Activated naive CD4-positive, alpha-beta T cell treated with anti-CD3 and anti-CD28 coated beads for 36 hours (primary cell): ENCODE measurements around the gene WDR45. TPM values are rescaled to one million over a fixed set of nuclear protein-coding genes. Genes with fewer than 3 reads are reported as not detected.

ENCODE experiments used
- CTCF ChIA-PET: fragments of 350-600 bp; sonication (Branson Sonifier 250); formaldehyde crosslinking; loops from one replicate; lab custom pipeline; 2021; ENCODE audit warnings: antibody characterized with exemption; lab: Charles Lee
- DNase-seq: peaks from one replicate; pipeline ENCODE4 v3.0.0-alpha.2; 2020
- H3K27ac Mint-ChIP-seq: one replicate; pipeline ENCODE4 v1.8.0; 2021; ENCODE audit warnings: mild to moderate bottlenecking, mixed read lengths
- H3K27me3 Mint-ChIP-seq: one replicate; pipeline ENCODE4 v1.8.0; 2021; ENCODE audit warnings: low read depth, mixed read lengths
- H3K36me3 Mint-ChIP-seq: one replicate; pipeline ENCODE4 v1.8.0; 2021; ENCODE audit warnings: low read depth, mixed read lengths
- H3K4me1 Mint-ChIP-seq: one replicate; pipeline ENCODE4 v1.8.0; 2021; ENCODE audit warnings: low read depth, mixed read lengths
- H3K4me3 Mint-ChIP-seq: one replicate; pipeline ENCODE4 v1.8.0; 2021; ENCODE audit warnings: mild to moderate bottlenecking, moderate library complexity, mixed read lengths
- H3K9me3 Mint-ChIP-seq: one replicate; pipeline ENCODE4 v1.8.0; 2021; ENCODE audit warnings: mixed read lengths
- intact Hi-C: fragments of 100-400 bp; cut with micrococcal nuclease; formaldehyde crosslinking; loops from one replicate; pipeline ENCODE4 v1.15.1; 2023
- total RNA-seq, 2 experiments: library from RNA; stranded (reverse); gene quantifications; one replicate each; pipeline ENCODE4 v1.2.3, GENCODE V29; 2021

The WDR45 gene
- total RNA-seq, 2 experiments from 2014 or later = 17.9 to 22.5 TPM

DNA sequence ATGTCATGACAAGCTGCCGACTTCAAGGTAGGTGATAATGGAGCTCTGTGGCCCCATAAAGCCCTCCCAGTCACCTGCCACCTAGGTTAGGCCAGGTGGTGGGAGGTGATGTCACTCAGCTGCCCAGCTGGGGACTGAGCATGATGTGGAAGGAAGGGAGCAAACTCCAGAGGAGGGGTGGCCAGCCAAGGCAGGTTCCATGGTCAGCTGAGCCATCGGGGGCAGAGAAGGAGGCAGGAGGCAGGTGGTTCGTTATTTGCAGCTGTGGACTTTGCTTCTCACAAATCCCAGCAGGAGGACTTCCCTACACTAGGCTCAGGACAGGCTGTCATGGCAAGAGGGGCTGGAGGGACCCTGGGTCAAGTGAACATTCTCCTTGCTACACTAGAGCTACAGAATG lies 18.8 kb downstream of the WDR45 start:
- CTCF ChIA-PET = no interaction called here
- Mint-ChIP-seq H3K4me1 (peaks cover 4% of the 10 kb centered on the region), H3K27me3 (no peaks in the 10 kb centered on the region), H3K36me3 (no peaks in the 10 kb centered on the region), H3K4me3 (no peak overlapping the region), H3K27ac (peak overlapping the region; percentile 59), H3K9me3 (no peaks in the 10 kb centered on the region)
- no peak for DNase-seq
- intact Hi-C loops = no loop called here

DNA sequence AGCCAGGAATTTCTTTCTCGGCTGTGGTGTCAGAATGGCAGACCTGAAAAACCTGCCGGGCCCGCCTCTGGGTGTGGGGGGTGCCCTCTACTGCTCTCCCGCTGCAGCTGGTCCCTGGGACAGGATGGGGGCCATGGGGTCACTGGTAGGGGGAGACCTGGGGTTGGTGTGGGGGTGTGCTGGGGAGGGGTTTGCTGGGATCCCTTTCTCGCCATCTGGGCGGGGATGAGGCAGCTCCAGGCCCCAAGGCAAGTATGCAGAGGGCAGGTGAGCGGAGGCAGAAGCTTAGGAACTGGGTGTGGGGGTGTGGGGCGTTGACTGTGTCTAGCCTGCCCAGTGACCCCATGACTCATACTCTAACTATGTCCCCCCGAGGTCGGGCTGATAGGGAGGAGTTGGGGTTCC lies 20.0 kb downstream of the WDR45 start:
- Mint-ChIP-seq H3K27me3 (no peaks in the 10 kb centered on the region), H3K36me3 (no peaks in the 10 kb centered on the region), H3K27ac (no peak overlapping the region), H3K4me1 (peaks cover 14% of the 10 kb centered on the region), H3K9me3 (no peaks in the 10 kb centered on the region), H3K4me3 (no peak overlapping the region)
- intact Hi-C loops = no loop called here
- CTCF ChIA-PET = no interaction called here
- DNase-seq = no peak

DNA sequence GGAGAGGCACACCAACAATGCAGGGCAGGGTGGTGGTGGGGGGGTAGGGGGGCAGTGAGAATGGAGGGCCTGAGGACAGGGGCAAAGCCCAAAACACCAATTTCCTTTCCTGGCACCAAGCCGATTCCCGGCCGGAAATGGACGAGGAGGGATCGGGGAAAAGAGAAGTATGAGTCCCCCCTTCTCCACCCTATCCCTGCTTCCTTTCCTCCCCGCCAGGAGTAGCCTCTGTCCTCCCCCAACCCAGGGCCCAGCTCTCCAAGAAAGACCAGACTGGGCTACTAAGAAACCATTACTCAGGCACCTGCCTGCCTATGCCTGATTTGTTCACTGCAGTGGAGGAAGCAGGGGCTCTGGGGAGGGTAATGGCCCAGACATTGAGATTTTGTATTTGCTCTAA lies 20.5 kb downstream of the WDR45 start:
- no peak for DNase-seq
- no peaks in the 10 kb centered on the region for H3K9me3 Mint-ChIP-seq
- no peaks in the 10 kb centered on the region for H3K27me3 Mint-ChIP-seq
- CTCF ChIA-PET = no interaction called here
- intact Hi-C loops = no loop called here
- peaks cover 19% of the 10 kb centered on the region for H3K4me1 Mint-ChIP-seq
- no peak overlapping the region for H3K4me3 Mint-ChIP-seq
- H3K36me3 Mint-ChIP-seq = no peaks in the 10 kb centered on the region
- no peak overlapping the region for H3K27ac Mint-ChIP-seq

DNA sequence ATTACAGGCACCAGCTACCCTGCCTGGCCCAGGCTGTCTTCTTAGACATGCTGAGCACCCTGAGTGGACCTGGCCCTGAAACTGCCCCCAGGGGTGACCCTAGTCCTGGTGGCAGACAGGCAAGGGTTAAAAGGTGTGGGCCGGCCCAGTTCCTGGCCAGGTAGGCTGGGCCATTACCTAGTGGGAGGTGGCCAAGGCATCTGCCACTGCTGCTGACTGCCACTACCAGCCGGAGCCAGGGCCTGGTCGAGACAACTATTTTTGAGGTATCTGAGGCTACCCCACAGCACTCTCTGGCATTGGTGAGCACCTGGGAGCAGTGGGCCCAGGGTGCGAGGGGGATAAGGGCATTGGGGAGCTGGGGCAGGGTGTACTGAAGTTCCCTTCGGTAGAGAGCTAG lies 20.9 kb downstream of the WDR45 start, which contains the start of gene CCDC120:
CCDC120 (plus strand) TSS at position 206 of the 400 bp plus-strand sequence. CDS start 3,043 bp downstream, outside the sequence.
- Mint-ChIP-seq H3K27ac (no peak within 1 kb of the TSS), H3K4me1 (peaks cover 23% of the 10 kb centered on the region), H3K27me3 (no peaks in the 10 kb centered on the region), H3K4me3 (no peak within 1 kb of the TSS), H3K9me3 (no peaks in the 10 kb centered on the region), H3K36me3 (no peaks in the 10 kb centered on the region)
- intact Hi-C loops = no loop called here
- DNase-seq = no peak
- CTCF ChIA-PET = no interaction called here

DNA sequence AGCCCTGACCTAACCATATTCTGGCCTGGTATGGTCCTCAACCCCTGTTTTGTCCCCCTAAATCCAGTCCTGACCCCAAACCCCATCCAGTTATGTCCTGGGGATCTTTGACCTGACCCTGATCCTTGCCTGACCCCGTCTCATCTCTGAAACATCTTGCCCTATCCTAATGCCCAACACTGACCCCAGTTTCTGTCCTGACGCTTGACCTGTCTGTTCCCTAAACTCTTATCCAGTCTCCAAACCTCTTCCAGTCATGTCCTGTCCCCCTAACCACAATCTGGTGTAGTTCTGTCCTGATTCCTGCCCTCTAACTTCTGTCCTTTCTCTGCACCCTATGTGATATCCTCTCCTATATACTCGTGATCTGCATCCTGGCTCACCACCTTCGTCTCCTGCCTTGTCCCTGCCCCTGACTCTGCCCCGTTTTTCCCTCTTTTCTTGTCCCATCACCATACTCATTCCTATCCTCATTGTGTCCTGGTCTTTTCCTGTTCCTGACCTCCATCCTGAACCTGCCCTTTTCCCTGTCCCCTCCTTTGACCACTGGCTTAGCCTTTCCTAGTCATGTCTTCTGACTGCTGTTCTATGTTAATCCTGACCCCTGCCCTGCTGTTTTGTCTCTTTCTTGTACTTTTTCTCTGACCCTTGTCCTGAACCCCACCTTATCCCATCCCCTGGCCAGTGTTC lies 25.5 kb downstream of the WDR45 start:
- H3K4me3 Mint-ChIP-seq = peak overlapping the region; percentile 66
- H3K4me1 Mint-ChIP-seq = peaks cover 31% of the 10 kb centered on the region
- no peaks in the 10 kb centered on the region for H3K36me3 Mint-ChIP-seq
- intact Hi-C loops = loop anchor here (5.0 kb wide), 1 partner anchor 823 kb away; the partner anchor contains the start of gene USP27X
- CTCF ChIA-PET = no interaction called here
- peak overlapping the region; percentile 57 for H3K27ac Mint-ChIP-seq
- H3K9me3 Mint-ChIP-seq = no peaks in the 10 kb centered on the region
- DNase-seq = no peak
- no peaks in the 10 kb centered on the region for H3K27me3 Mint-ChIP-seq

DNA sequence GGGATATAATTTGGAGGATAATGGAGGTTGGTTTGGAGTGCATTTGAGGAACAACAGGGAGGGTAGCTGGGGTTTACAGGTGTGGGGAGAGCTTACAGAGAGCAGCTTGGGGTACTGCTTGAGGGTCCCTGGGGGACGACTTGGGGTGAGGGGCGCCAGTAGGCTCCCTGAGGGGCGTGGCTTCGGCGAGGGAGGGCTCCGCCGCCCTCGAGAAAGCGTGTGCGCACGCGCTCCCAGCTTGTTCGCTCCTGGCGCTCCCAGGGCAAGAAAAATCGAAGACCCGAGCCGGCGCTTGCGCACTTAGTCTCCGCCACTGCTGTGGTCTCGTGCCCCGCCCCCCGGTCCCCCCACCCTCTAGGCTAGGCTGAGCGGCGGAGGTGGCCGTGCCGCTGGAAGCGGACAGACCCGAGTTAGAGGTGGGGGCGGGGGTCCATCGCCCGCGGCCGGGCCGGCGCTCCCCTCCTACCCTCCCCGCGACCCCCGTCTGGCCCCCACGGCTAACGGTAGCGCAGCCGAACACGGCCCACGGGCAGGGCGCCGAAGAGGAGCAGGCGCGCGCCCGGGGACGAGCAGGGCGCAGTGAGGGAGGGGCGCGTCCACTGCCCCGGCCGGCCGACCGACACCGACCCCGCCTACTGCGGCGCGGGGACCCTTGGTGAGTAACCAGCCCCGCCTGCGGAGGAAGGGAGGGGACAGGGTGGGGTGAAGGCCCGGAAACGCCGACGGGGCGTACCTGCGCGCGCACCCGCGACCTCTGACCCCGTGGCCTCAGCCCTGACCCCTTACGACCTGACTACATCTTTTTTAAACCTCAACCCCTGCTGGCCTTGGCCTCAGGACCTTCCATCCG lies 26.2 kb downstream of the WDR45 start:
- Mint-ChIP-seq H3K36me3 (no peaks in the 10 kb centered on the region), H3K27me3 (no peaks in the 10 kb centered on the region), H3K4me3 (peak overlapping the region; percentile 72), H3K27ac (peak overlapping the region; percentile 68), H3K9me3 (no peaks in the 10 kb centered on the region), H3K4me1 (peaks cover 31% of the 10 kb centered on the region)
- intact Hi-C loops = loop anchor here (5.0 kb wide), 1 partner anchor 824 kb away; the partner anchor contains the start of gene USP27X
- peak; percentile 66 for DNase-seq
- CTCF ChIA-PET = no interaction called here

DNA sequence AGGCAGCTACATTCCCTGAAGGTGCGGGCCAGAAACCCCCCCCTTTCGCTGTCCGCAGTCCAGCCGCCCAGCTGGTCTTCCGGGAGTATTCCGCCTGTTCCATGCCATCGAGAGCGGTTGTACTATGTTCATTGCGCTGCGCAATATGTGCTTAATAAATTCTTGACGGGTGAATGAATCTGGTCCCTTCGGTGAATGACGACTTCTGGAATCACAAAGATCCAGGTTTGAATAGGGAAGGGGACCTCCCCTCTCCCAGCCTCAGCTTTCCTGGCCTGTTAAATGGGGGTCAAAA lies 35.8 kb downstream of the WDR45 start:
- CTCF ChIA-PET = interaction anchor here (0.6 to 1.5 kb wide), 6 partner anchors 13 to 152 kb away, joined by 3 to 6 read pairs (median 4); partner anchors contain the start of gene KCND1
- Mint-ChIP-seq H3K4me3 (peak overlapping the region; percentile 70), H3K4me1 (peaks cover 25% of the 10 kb centered on the region), H3K27me3 (no peaks in the 10 kb centered on the region), H3K36me3 (peaks cover 5% of the 10 kb centered on the region), H3K9me3 (no peaks in the 10 kb centered on the region), H3K27ac (peak overlapping the region; percentile 94)
- intact Hi-C loops = loop anchor here (1.0 to 10.0 kb wide), 17 partner anchors 30 to 413 kb away; partner anchors contain the start of genes GPKOW, GRIPAP1, PIM2 and PLP2
- no peak for DNase-seq

DNA sequence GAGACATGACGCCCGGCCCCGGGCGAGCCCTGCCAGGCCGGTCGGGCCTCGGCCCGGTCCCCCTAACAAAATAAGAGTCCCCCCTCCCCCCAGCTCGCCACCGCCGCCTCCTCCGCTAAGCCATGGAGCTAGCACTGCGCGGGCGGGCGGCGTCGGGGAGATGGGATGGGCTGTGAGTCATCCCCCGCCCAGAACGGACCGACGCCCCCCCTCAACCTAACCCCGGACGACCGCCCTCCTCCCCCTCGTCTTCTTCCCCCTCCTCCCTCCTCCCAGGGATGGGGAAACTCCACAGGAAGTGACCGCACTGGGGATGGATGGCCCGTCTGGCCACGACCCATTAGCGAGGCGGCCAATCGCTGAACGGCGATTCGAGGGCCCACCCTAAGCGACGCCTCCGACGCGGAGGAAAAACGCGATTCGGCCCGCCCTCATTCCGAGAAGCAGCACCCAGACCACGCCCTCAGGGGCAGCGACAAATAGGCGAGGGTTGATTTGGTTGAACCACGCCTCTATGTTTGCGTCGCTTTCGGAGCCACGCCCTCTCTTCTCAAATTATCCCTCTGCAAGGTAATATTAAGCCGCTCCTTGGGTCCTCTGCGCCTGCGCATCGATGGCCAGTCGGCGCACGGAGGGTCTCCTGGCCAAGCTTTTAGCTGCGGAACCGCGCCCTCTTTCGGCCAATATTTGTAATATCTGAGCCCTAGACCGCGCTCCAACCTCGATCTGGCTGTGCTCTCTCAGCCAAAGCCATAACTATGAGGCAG lies 36.3 kb downstream of the WDR45 start, which contains the start of gene TFE3:
TFE3 (minus strand) TSS at position 138 of the 767 bp plus-strand sequence; CDS start at position 7, 131 bp downstream.
- H3K4me1 Mint-ChIP-seq = peaks cover 28% of the 10 kb centered on the region
- peak within 1 kb of the TSS; percentile 94 for H3K27ac Mint-ChIP-seq
- intact Hi-C loops = loop anchor here (1.0 to 10.0 kb wide), 17 partner anchors 31 to 412 kb away; partner anchors contain the start of genes GPKOW, GRIPAP1, PIM2 and PLP2
- no peaks in the 10 kb centered on the region for H3K9me3 Mint-ChIP-seq
- CTCF ChIA-PET = interaction anchor here (0.6 to 1.5 kb wide), 5 partner anchors 13 to 152 kb away, joined by 3 to 6 read pairs (median 4); partner anchors contain the start of gene KCND1
- peaks cover 9% of the 10 kb centered on the region for H3K36me3 Mint-ChIP-seq
- peak; percentile 98 for DNase-seq
- H3K4me3 Mint-ChIP-seq = peak within 1 kb of the TSS; percentile 93
- no peaks in the 10 kb centered on the region for H3K27me3 Mint-ChIP-seq

DNA sequence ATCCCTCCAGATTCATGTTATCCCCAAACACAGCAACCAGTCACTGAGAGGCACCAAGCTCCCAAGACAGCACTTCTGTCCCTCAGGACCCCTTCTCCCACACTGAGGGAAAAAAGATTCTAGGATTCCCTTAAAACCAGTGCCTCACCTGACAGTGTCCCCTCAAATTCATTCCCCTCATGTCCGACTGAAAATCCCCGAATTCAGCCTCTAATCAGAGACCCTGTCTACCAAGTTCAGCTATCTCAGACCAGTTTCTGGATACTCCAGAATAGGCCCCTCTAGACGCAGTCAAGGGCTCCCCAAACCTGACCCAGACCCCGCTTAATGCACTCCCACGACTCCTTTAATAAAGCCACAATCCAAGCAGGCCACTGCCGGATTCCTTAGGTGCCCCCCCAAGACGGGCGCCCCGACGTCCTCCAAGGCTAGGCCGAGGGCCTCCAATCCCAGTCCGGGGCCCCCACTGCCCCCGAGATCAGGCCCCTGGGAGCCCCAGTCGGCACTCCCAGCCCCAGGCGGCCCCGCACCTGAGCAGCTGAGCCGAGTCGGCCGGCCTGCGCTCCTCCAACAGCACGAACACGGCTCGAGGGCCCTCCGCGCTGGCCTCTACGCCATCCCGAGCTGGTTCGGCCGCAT lies 37.0 kb downstream of the WDR45 start:
- CTCF ChIA-PET = interaction anchor here (0.8 to 1.5 kb wide), 3 partner anchors 96 to 151 kb away, joined by 3 to 6 read pairs (median 4); no protein-coding TSS in a partner anchor
- intact Hi-C loops = loop anchor here (1.0 to 10.0 kb wide), 17 partner anchors 32 to 411 kb away; partner anchors contain the start of genes GPKOW, GRIPAP1, PIM2 and PLP2
- Mint-ChIP-seq H3K27ac (peak overlapping the region; percentile 94), H3K9me3 (no peaks in the 10 kb centered on the region), H3K27me3 (no peaks in the 10 kb centered on the region), H3K4me1 (peaks cover 28% of the 10 kb centered on the region), H3K4me3 (peak overlapping the region; percentile 93), H3K36me3 (peaks cover 12% of the 10 kb centered on the region)
- DNase-seq = no peak

DNA sequence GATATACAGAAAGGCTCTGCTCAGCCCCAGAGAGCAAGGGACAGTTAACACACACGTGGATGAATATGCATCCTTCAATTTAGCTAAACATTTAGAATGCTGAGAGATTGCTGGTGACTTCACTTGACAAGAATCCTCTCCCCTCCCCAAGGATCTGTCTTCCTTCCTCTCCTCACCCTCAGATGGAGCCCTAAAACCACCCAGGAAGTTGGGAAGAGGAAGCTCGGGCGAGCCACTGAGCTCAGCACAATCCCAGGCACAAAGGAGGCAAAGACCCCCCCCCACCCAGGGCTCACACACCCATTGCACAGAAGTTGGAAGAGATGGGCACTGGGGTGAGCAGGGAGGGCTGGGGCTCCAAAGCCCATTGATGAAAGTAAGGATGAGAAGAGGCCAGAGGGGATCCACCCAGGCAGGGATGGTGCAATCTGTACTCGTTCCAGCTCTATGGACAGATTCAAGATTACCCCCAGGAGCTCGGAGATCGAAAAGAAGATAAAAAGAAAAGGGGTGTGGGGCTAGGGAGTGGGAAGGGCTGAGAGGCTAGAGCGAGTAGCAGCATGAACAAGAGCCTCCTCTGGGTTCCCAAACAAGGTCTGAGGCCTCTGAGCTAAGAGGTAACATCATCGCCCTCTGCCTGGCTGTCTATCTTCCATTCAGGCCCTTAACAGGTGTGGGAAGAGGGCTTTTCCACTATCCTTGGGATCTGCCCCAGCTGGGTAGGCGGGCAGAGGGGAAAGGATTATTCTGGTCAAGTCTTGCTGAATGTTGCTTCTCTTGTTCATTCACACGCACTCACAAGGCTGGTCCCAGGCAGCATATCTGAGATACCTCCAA lies 37.7 kb downstream of the WDR45 start:
- H3K36me3 Mint-ChIP-seq = peaks cover 14% of the 10 kb centered on the region
- intact Hi-C loops = loop anchor here (2.0 to 10.0 kb wide), 5 partner anchors 59 to 367 kb away; partner anchors contain the start of genes PLP2, PQBP1, SUV39H1 and TIMM17B
- CTCF ChIA-PET = interaction anchor here (0.8 kb wide), 1 partner anchor 95 kb away, joined by 3 read pairs; no protein-coding TSS in a partner anchor
- peaks cover 28% of the 10 kb centered on the region for H3K4me1 Mint-ChIP-seq
- peak overlapping the region; percentile 94 for H3K27ac Mint-ChIP-seq
- peak; percentile 32 for DNase-seq
- peak overlapping the region; percentile 93 for H3K4me3 Mint-ChIP-seq
- H3K9me3 Mint-ChIP-seq = no peaks in the 10 kb centered on the region
- no peaks in the 10 kb centered on the region for H3K27me3 Mint-ChIP-seq
